ENCODE data around the gene GBE1. TPM values are rescaled to one million over a fixed set of nuclear protein-coding genes. Genes with fewer than 3 reads are reported as not detected.

The GBE1 gene
- total RNA-seq, 2 experiments from 2014 or later = 29.8 to 33.3 TPM

- POLR2A ChIA-PET = no interaction called here
- Mint-ChIP-seq H3K27ac (no peak overlapping the region), H3K27me3 (ENCODE audit: low read depth) (no peaks in the 10 kb centered on the region), H3K36me3 (ENCODE audit: low read depth) (no peaks in the 10 kb centered on the region), H3K4me1 (ENCODE audit: low read depth) (peaks cover 1% of the 10 kb centered on the region), H3K4me3 (no peak overlapping the region), H3K9me3 (ENCODE audit: insufficient read depth) (no peaks in the 10 kb centered on the region)
- ATAC-seq (no peak), DNase-seq (no peak)
- CTCF ChIA-PET = interaction anchor here (0.7 kb wide), 1 partner anchor 87 kb away, joined by 3 read pairs; no protein-coding TSS in a partner anchor
Measured at GRCh38 chr3:81585056-81585455, 176.4 kb downstream of the GBE1 start.

GRCh38 chr3:81581966-81582599, 179.4 kb downstream of the GBE1 start:
- no peaks in the 10 kb centered on the region for H3K27me3 Mint-ChIP-seq (ENCODE audit: low read depth)
- CTCF ChIA-PET = interaction anchor here (0.8 to 2.1 kb wide), 5 partner anchors 18 to 281 kb away, joined by 3 to 8 read pairs (median 3); no protein-coding TSS in a partner anchor
- no peak for ATAC-seq

GRCh38 chr3:81580355-81580754, 181.1 kb downstream of the GBE1 start:
- CTCF ChIA-PET = no interaction called here
- Mint-ChIP-seq H3K36me3 (ENCODE audit: low read depth) (peaks cover 2% of the 10 kb centered on the region), H3K27me3 (ENCODE audit: low read depth) (no peaks in the 10 kb centered on the region), H3K27ac (no peak overlapping the region), H3K4me3 (no peak overlapping the region), H3K4me1 (ENCODE audit: low read depth) (peaks cover 1% of the 10 kb centered on the region), H3K9me3 (ENCODE audit: insufficient read depth) (no peaks in the 10 kb centered on the region)
- DNase-seq (no peak), ATAC-seq (no peak)
- POLR2A ChIA-PET = no interaction called here

More at GRCh38 chr3:81581966-81582599, 179.4 kb downstream of the GBE1 start:
- Mint-ChIP-seq H3K36me3 (ENCODE audit: low read depth) (peaks cover 2% of the 10 kb centered on the region), H3K4me3 (no peak overlapping the region), H3K9me3 (ENCODE audit: insufficient read depth) (no peaks in the 10 kb centered on the region), H3K4me1 (ENCODE audit: low read depth) (peaks cover 1% of the 10 kb centered on the region), H3K27ac (no peak overlapping the region)
- POLR2A ChIA-PET = no interaction called here
- peak; percentile 44 for DNase-seq

- DNase-seq (no peak), ATAC-seq (no peak)
- Mint-ChIP-seq H3K36me3 (ENCODE audit: low read depth) (peaks cover 2% of the 10 kb centered on the region), H3K27me3 (ENCODE audit: low read depth) (no peaks in the 10 kb centered on the region), H3K9me3 (ENCODE audit: insufficient read depth) (no peaks in the 10 kb centered on the region), H3K4me1 (ENCODE audit: low read depth) (no peaks in the 10 kb centered on the region), H3K4me3 (no peak overlapping the region), H3K27ac (no peak overlapping the region)
- ChIA-PET CTCF (no interaction called here), POLR2A (no interaction called here)
Measured at GRCh38 chr3:81579744-81580143, 181.7 kb downstream of the GBE1 start.

GRCh38 chr3:81572201-81572756, 189.2 kb downstream of the GBE1 start:
- H3K27me3 Mint-ChIP-seq (ENCODE audit: low read depth) = no peaks in the 10 kb centered on the region
- peaks cover 5% of the 10 kb centered on the region for H3K4me1 Mint-ChIP-seq (ENCODE audit: low read depth)
- ChIA-PET CTCF (no interaction called here), POLR2A (no interaction called here)
- DNase-seq (no peak), ATAC-seq (no peak)
- H3K27ac Mint-ChIP-seq = no peak overlapping the region
- peaks cover 8% of the 10 kb centered on the region for H3K36me3 Mint-ChIP-seq (ENCODE audit: low read depth)
- no peak overlapping the region for H3K4me3 Mint-ChIP-seq
- H3K9me3 Mint-ChIP-seq (ENCODE audit: insufficient read depth) = no peaks in the 10 kb centered on the region

GRCh38 chr3:81568378-81568777, 193.1 kb downstream of the GBE1 start:
- ChIA-PET CTCF (interaction anchor here (1.6 kb wide), 1 partner anchor 78 kb away, joined by 4 read pairs; no protein-coding TSS in a partner anchor), POLR2A (no interaction called here)
- H3K27ac Mint-ChIP-seq = no peak overlapping the region
- no peak overlapping the region for H3K4me3 Mint-ChIP-seq
- no peaks in the 10 kb centered on the region for H3K27me3 Mint-ChIP-seq (ENCODE audit: low read depth)
- no peaks in the 10 kb centered on the region for H3K9me3 Mint-ChIP-seq (ENCODE audit: insufficient read depth)
- no peak for ATAC-seq
- peaks cover 5% of the 10 kb centered on the region for H3K4me1 Mint-ChIP-seq (ENCODE audit: low read depth)
- no peak for DNase-seq
- H3K36me3 Mint-ChIP-seq (ENCODE audit: low read depth) = peaks cover 24% of the 10 kb centered on the region

- DNase-seq (no peak), ATAC-seq (no peak)
- Mint-ChIP-seq H3K9me3 (ENCODE audit: insufficient read depth) (no peaks in the 10 kb centered on the region), H3K4me1 (ENCODE audit: low read depth) (no peaks in the 10 kb centered on the region), H3K4me3 (no peak overlapping the region), H3K36me3 (ENCODE audit: low read depth) (peaks cover 16% of the 10 kb centered on the region), H3K27ac (no peak overlapping the region), H3K27me3 (ENCODE audit: low read depth) (no peaks in the 10 kb centered on the region)
- POLR2A ChIA-PET = no interaction called here
- CTCF ChIA-PET = no interaction called here
Measured at GRCh38 chr3:81565041-81565440, 196.4 kb downstream of the GBE1 start.

GRCh38 chr3:81558106-81558505, 203.3 kb downstream of the GBE1 start:
- H3K27ac Mint-ChIP-seq = no peak overlapping the region
- ATAC-seq (no peak), DNase-seq (no peak)
- CTCF ChIA-PET = no interaction called here
- peaks cover 5% of the 10 kb centered on the region for H3K4me1 Mint-ChIP-seq (ENCODE audit: low read depth)
- no peak overlapping the region for H3K4me3 Mint-ChIP-seq
- no peaks in the 10 kb centered on the region for H3K27me3 Mint-ChIP-seq (ENCODE audit: low read depth)
- H3K36me3 Mint-ChIP-seq (ENCODE audit: low read depth) = no peaks in the 10 kb centered on the region
- no peaks in the 10 kb centered on the region for H3K9me3 Mint-ChIP-seq (ENCODE audit: insufficient read depth)
- POLR2A ChIA-PET = no interaction called here

GRCh38 chr3:81554801-81555200, 206.6 kb downstream of the GBE1 start:
- Mint-ChIP-seq H3K9me3 (ENCODE audit: insufficient read depth) (no peaks in the 10 kb centered on the region), H3K4me3 (no peak overlapping the region), H3K36me3 (ENCODE audit: low read depth) (peaks cover 9% of the 10 kb centered on the region), H3K27me3 (ENCODE audit: low read depth) (no peaks in the 10 kb centered on the region), H3K27ac (no peak overlapping the region), H3K4me1 (ENCODE audit: low read depth) (peaks cover 5% of the 10 kb centered on the region)
- ChIA-PET CTCF (no interaction called here), POLR2A (no interaction called here)
- no peak for ATAC-seq
- DNase-seq = no peak

- ChIA-PET CTCF (no interaction called here), POLR2A (no interaction called here)
- Mint-ChIP-seq H3K27me3 (ENCODE audit: low read depth) (no peaks in the 10 kb centered on the region), H3K4me3 (no peak overlapping the region), H3K9me3 (ENCODE audit: insufficient read depth) (no peaks in the 10 kb centered on the region), H3K4me1 (ENCODE audit: low read depth) (peaks cover 5% of the 10 kb centered on the region), H3K36me3 (ENCODE audit: low read depth) (peaks cover 9% of the 10 kb centered on the region), H3K27ac (no peak overlapping the region)
- DNase-seq (no peak), ATAC-seq (no peak)
Measured at GRCh38 chr3:81554388-81554787, 207.1 kb downstream of the GBE1 start.

GRCh38 chr3:81550415-81550814, 211.0 kb downstream of the GBE1 start:
- ChIA-PET POLR2A (no interaction called here), CTCF (no interaction called here)
- peaks cover 9% of the 10 kb centered on the region for H3K36me3 Mint-ChIP-seq (ENCODE audit: low read depth)
- ATAC-seq (no peak), DNase-seq (no peak)
- H3K4me3 Mint-ChIP-seq = no peak overlapping the region
- peaks cover 9% of the 10 kb centered on the region for H3K9me3 Mint-ChIP-seq (ENCODE audit: insufficient read depth)
- peaks cover 5% of the 10 kb centered on the region for H3K4me1 Mint-ChIP-seq (ENCODE audit: low read depth)
- no peaks in the 10 kb centered on the region for H3K27me3 Mint-ChIP-seq (ENCODE audit: low read depth)
- no peak overlapping the region for H3K27ac Mint-ChIP-seq

GRCh38 chr3:81549831-81550230, 211.6 kb downstream of the GBE1 start:
- POLR2A ChIA-PET = no interaction called here
- H3K27ac Mint-ChIP-seq = no peak overlapping the region
- no peak overlapping the region for H3K4me3 Mint-ChIP-seq
- DNase-seq (no peak), ATAC-seq (no peak)
- peaks cover 9% of the 10 kb centered on the region for H3K9me3 Mint-ChIP-seq (ENCODE audit: insufficient read depth)
- H3K27me3 Mint-ChIP-seq (ENCODE audit: low read depth) = no peaks in the 10 kb centered on the region
- CTCF ChIA-PET = no interaction called here
- peaks cover 11% of the 10 kb centered on the region for H3K36me3 Mint-ChIP-seq (ENCODE audit: low read depth)
- H3K4me1 Mint-ChIP-seq (ENCODE audit: low read depth) = peaks cover 5% of the 10 kb centered on the region

GRCh38 chr3:81549388-81549787, 212.1 kb downstream of the GBE1 start:
- Mint-ChIP-seq H3K36me3 (ENCODE audit: low read depth) (peaks cover 11% of the 10 kb centered on the region), H3K4me3 (no peak overlapping the region), H3K27ac (no peak overlapping the region), H3K4me1 (ENCODE audit: low read depth) (peaks cover under 1% of the 10 kb centered on the region), H3K27me3 (ENCODE audit: low read depth) (no peaks in the 10 kb centered on the region), H3K9me3 (ENCODE audit: insufficient read depth) (peaks cover 9% of the 10 kb centered on the region)
- ATAC-seq (no peak), DNase-seq (no peak)
- ChIA-PET CTCF (no interaction called here), POLR2A (no interaction called here)
